Measurements from ENCODE around the gene CACNA1G.

CACNA1G gene

DNA sequence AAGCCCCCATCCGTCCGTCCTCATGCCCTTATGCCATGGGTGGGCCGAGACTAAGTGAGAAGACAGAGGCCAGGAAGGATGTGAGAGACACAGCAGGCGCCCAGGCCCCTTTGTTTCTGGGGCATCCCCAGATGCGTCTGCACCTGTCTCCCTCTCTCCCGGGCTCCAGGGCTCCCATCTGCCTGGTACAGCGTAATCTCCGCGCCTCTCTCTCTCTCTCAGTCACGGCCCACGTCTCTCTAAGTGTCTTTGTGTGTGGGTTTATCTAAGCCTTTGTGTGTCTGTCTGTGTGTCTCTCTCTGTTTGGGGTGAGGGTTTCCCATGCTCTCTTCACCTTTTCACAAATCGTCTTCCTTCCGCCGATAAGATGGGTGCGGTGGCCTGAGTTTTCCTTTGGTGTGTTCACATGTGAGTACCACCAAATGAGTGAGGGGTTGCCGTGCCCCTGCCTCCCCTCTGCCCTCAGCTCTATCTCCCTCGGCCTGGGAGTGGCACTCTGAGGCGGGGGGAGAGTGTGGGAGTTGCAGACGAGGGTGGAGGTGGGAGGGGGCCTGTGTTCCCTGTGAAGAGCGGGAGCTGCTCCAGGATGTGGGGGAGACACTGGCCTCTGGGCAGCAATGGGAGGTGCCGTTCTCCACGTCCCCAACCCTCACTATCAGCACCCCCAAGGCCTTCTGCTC lies 48.3 kb downstream of the CACNA1G start:
- in situ Hi-C loops (cut with MboI; ENCODE audit: low sequenced_read_pairs) = no loop called here

DNA sequence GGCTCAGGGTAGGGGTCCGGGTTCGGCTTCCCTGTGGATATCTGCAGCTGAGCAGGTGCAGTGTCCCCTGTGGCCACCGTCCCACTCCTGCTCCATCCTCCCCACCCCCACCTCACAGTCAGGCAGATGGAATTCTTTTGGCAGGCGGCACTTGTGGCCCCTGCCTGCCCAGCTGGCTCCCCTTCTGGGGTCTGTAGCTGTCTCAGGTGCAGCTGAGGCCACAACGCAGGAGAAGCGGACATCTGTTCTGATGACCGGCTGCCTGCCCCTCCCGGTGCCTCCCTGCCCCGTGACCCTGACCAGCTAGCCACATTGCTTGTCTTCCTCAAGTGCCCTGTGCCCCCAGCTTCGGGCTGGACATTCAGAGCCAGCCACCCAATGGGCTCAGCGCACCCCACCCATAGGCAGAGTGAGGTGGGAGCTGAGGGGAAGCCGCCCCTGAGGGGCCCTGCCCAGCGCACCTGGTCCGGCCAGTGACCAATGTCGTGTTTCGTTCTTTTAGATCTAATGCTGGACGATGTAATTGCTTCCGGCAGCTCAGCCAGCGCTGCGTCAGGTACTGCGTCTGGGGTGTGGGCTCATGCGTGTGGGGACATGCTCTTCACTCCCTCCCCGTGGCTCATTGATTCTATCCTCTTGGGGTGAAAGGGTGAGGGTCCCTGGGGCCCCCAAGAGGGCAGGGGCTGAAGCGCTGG lies 49.0 kb downstream of the CACNA1G start:
- in situ Hi-C loops (cut with MboI; ENCODE audit: low sequenced_read_pairs) = no loop called here

DNA sequence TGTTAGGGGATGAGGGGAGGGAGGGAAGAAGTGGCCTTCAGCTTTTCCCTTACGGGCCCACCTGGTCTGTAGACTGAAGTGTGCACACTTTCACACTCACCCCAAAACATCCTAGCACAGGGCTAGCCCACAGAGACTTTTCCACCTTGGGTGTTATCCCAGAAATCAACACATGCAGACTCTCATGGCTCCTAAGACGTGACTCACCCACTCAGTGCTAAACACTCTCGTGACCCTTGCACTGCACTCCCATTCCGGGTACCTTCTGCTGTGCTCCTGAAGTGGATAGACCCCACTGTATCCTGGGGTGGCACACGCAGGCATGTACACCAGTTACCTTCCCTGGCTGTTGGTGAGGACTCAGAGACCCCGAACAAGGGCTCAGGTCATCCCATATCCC lies 51.1 kb downstream of the CACNA1G start:
- in situ Hi-C loops (cut with MboI; ENCODE audit: low sequenced_read_pairs) = no loop called here

DNA sequence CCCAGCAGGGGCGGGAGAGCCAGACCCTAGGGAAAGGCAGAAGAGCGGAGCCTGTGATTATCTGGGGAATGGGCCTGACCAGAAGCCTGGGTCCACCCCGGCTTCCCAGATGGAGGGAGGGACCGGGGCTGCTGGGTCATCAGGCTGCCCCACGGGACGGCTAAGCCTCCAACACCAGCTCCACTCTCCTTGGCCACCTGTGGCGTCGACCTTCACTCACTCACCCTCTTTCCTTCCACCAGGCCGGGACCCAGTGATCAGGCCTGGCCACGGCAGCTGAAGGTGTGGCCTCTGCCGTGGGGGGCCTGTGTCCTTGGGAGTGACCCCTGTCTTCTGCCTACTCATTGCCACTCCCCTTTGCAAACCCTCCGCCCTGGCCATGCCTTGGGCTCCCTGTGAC lies 51.8 kb downstream of the CACNA1G start:
- in situ Hi-C loops (cut with MboI; ENCODE audit: low sequenced_read_pairs) = no loop called here

DNA sequence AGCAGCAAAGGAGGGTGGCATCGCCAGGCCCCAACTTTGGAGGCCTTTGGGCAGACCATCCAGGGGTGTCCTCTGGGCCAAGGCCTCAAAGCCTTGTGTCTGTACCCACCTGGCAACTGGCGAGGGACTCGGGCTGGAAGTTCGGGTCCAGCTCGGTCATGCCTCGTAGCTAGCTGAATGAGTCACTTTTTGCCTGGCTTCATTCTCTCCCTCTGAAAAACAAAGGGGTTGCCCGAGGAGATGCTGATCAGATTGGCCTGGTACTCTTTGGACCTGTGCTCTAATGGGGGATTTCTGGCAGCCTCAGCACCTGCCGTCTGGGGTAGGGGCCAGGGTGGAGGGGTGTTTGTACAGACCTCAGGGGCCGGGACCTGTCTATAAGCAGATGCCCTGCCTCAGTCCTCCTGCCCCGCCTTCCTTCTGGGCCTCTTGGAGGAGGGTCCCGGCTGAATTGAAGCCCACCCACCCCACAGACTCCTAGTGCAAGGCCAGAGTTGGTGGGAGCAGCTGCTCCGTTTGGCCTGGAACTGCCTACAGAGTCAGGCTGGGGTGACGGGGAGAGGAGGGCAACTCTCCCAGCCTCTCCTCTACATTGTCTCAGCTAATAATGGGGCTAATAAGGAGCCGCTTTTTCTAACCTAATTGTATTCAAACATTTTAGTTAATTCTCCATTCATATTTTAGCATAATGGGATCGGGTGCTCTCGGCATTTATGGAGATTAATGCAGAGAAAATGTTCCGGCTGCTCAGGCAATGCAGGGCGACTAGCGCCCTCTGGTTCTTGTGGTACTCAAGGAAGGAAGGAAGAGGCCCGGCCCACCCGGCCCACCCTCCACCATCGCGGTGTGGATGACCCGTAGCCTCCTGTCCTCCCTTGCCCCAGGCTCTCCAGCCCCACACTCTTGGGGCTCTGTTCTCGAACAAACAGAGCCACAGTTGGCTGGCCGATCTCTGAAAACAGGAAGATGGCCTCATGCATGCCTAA lies 52.8 kb downstream of the CACNA1G start:
- in situ Hi-C loops (cut with MboI; ENCODE audit: low sequenced_read_pairs) = no loop called here

DNA sequence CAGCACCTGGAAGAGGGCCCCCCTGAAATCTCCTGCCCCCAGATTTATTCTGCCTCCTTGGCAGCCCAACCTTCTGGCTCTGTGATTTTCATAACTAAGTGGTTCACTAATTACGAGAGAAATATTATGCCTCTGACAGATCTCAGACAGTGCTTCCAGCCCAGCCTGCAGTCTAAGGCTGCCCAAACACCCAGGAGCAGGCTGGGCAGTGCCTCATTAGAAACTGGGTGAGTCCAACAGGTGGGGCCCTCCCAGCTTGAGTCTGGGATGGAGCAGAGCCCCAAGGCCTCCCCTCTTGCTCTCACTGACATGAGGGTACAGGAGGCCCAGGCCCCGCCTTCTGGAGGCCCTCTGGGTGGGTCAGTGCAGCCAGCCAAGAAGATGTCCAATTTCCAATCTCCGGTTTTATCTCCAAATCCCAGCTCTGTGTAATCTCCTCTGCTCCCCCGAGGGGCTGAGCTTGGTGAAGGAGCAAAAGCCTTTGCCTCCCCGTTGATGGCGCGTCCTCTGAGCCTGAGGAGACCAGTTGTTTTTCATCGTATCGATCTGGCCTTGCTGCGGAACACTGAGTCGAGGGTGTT lies 54.0 kb downstream of the CACNA1G start:
- in situ Hi-C loops (cut with MboI; ENCODE audit: low sequenced_read_pairs) = no loop called here

DNA sequence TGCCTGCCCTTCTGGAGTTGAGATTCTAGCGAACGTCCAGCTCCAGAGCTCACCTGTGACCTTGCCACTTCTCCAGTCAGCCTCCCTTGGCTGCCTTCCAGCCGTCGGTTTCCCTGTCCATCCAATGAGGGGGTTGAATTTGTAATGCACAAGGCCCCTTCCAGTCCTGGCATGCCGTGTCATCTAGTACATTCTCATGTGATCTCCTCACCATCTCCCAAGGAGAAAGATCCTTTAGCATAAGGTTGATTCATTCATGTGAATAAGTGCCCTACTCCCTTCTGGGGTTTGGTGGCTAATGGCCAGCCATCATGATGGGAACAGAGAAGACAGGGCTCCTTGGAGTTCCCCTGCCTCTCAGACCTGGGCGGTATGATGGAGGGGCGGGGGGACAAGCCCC lies 55.3 kb downstream of the CACNA1G start:
- in situ Hi-C loops (cut with MboI; ENCODE audit: low sequenced_read_pairs) = no loop called here

DNA sequence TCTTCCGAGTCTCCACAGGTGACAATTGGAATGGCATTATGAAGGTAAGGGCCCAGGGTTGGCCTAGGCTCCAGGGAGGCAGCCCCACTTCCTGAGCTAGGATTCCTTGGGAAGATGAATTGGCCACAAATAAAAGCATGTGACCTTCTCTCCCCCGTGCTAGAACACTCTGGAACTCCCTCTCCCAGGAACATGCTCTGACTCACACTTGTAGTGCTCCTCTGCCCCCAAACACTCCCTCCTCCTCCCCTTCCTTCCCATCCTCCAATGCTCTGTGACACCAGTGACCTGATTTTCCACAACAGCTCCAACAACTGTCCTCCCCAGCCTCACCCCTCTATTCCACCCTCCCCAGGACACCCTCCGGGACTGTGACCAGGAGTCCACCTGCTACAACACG lies 57.8 kb downstream of the CACNA1G start:
- in situ Hi-C loops (cut with MboI; ENCODE audit: low sequenced_read_pairs) = no loop called here

DNA sequence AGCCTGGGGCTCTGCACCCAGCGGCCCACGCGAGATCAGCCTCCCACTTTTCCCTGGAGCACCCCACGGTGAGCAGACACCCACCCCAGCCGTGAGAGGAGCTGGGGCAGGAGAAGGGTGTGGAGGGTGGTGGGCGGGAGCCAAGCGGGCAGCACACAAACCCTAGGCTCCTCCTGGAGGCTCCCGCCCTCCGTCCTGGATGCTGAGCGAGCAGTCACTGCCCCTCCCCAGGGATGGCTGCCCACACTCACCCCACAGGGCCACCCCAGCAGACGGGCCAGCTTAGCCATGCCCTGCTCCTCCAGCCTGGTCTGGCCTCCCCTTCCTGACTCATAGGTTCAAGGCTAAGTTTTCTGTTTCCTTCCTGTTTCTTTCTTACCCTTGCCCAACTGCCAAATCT lies 58.4 kb downstream of the CACNA1G start:
- in situ Hi-C loops (cut with MboI; ENCODE audit: low sequenced_read_pairs) = no loop called here

DNA sequence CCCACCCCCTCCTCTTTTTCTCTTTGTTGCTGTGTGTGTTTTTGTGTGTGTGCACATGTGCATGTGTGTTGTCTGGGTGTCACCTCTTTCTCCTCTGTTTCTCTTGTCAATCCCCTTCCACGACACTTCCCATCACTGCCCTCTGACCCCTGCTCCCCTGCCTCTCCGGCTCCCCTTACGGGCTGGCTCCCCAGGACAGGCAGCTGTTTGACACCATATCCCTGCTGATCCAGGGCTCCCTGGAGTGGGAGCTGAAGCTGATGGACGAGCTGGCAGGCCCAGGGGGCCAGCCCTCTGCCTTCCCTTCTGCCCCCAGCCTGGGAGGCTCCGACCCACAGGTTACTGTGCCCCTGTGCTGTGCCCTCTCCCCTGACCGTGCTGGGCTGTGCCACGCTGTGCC lies 59.0 kb downstream of the CACNA1G start:
- in situ Hi-C loops (cut with MboI; ENCODE audit: low sequenced_read_pairs) = no loop called here

DNA sequence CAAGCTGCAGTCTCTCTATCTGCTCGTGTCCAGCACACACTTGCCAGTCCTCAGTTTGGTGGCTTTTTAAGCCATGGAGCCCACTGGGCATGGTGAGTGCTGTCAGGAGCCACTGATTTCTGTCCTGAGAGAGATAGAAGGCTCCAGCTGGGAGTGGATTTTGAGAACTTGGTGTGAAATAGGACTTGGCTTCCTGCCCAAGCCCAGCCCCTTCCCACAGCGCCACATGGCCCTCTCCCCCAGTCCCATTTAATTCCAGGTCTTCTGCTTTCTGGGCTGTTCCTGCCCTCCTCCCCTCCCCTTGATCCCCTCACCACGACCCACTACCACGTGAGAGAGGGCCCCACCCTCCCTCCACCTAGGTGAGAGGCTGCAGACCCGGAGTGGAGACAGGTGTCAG lies 59.7 kb downstream of the CACNA1G start:
- in situ Hi-C loops (cut with MboI; ENCODE audit: low sequenced_read_pairs) = no loop called here

DNA sequence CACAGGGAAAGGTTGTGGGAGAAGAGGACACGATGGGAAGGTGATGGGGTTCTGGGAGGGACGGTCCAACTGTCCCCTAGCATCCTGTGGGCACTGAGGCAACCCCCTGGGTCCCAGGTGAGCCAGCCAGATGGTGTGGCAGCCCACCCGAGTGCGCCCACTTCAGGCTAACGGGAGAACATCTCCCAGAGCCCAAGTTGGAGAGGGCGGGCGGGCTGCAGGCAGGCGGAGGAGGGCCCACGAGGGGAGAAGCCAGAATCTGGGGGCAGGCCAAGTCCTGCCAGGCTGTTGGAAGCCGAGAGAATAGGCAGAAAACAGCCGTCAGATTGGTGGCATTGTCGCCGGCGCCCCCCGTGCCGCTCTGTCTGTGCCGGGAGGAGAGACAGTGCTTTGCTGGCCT lies 60.3 kb downstream of the CACNA1G start:
- in situ Hi-C loops (cut with MboI; ENCODE audit: low sequenced_read_pairs) = no loop called here

DNA sequence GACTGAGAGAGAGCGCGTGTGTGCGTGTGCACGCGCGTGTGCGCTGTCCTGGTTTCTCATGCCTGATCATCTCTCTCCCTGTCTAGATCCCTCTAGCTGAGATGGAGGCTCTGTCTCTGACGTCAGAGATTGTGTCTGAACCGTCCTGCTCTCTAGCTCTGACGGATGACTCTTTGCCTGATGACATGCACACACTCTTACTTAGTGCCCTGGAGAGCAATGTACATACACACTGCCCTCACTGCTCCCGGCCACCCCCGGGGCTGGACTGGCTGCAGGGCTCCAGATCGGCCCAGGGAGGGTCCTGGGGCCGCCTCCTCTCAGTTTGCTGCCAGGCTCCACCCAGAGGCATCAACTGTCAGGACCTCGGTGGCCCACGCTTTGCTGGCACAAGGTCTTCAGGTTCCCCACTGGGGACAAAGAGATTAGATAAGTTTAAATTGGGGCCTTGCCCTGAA lies 61.1 kb downstream of the CACNA1G start:
- in situ Hi-C loops (cut with MboI; ENCODE audit: low sequenced_read_pairs) = no loop called here

DNA sequence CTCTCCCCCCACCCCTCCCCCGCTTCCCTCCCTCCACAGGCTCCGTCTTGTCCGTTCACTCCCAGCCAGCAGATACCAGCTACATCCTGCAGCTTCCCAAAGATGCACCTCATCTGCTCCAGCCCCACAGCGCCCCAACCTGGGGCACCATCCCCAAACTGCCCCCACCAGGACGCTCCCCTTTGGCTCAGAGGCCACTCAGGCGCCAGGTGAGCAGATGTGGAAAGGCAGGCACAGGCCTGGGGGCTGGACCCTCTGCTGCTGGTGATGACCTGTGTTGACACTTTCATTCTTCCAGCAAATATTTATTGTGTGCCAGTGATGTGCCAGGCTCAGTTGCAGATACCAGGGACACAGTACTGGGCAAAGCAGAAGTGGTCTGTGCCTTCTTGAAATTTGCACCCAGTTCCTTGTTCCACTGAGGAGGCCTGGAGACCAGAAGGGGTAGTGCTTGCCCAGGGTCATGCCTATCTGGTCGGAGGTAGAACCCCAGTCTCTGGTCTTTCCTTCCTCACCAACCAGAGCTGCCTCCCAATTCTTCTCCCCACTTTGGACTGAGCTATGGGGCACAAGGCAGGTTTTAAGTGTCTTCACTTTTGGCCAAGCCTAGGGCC lies 63.9 kb downstream of the CACNA1G start:
- in situ Hi-C loops (cut with MboI; ENCODE audit: low sequenced_read_pairs) = no loop called here

DNA sequence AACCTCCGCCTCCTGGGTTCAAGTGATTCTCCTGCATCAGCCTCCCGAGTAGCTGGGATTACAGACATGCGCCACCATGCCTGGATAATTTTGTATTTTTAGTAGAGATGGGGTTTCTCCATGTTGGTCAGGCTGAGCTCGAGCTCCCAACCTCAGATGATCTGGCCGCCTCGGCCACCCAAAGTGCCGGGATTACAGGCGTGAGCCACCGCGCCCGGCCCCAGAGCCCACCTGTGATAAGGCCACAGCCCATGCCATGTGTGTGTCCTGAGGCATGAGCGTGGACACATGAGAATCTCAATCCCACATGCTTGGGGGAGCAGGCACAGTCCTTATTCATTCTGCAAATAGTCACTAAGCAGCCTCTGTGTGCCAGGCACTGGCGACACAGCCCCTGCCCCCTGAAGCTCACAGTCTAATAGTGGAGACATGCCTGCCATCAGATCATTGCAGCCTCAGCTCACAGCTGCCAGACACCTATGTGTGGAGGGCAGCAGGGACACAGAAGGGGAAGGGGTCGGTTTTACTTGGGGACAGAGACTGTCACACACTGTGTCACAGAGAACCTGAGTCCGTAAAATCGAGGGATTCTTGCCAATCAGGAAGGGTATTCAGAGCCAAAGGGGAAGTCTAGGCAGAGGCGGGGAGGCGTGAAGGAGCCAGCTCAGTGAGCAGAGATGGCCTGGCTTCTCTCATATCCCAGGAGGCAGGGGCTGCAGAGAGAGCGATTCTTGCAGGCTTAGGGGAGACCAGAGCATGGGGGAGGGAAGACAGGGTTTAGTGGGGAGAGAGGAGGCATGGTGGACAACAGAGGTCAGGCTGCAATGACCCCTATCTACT lies 64.7 kb downstream of the CACNA1G start:
- in situ Hi-C loops (cut with MboI; ENCODE audit: low sequenced_read_pairs) = no loop called here

DNA sequence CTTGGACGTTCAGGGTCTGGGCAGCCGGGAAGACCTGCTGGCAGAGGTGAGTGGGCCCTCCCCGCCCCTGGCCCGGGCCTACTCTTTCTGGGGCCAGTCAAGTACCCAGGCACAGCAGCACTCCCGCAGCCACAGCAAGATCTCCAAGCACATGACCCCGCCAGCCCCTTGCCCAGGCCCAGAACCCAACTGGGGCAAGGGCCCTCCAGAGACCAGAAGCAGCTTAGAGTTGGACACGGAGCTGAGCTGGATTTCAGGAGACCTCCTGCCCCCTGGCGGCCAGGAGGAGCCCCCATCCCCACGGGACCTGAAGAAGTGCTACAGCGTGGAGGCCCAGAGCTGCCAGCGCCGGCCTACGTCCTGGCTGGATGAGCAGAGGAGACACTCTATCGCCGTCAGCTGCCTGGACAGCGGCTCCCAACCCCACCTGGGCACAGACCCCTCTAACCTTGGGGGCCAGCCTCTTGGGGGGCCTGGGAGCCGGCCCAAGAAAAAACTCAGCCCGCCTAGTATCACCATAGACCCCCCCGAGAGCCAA lies 65.6 kb downstream of the CACNA1G start:
- in situ Hi-C loops (cut with MboI; ENCODE audit: low sequenced_read_pairs) = no loop called here

DNA sequence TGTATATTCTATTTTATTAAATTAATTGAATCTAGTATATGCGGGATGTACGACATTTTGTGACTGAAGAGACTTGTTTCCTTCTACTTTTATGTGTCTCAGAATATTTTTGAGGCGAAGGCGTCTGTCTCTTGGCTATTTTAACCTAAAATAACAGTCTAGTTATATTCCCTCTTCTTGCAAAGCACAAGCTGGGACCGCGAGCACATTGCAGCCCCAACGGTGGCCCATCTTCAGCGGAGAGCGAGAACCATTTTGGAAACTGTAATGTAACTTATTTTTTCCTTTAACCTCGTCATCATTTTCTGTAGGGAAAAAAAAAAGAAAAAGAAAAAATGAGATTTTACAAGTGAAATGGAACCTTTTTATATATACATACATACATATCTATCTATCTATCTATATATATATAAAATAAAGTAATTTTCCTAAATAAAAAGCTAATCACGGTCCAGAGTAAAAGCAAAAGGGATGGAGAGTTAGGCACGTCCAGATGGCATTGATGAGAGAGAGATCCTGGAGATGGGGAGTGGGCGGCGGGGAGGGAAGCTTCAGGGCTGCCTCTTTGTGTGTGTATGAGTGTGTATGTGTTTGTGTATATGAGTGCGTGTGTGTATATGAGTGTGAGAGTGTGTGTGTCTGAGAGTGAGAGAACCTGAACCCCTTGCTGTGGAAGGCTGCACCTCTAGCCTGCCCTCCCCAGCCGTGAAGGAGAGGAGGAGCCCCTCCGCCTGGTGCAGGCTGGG lies 66.7 kb downstream of the CACNA1G start:
- in situ Hi-C loops (cut with MboI; ENCODE audit: low sequenced_read_pairs) = no loop called here

DNA sequence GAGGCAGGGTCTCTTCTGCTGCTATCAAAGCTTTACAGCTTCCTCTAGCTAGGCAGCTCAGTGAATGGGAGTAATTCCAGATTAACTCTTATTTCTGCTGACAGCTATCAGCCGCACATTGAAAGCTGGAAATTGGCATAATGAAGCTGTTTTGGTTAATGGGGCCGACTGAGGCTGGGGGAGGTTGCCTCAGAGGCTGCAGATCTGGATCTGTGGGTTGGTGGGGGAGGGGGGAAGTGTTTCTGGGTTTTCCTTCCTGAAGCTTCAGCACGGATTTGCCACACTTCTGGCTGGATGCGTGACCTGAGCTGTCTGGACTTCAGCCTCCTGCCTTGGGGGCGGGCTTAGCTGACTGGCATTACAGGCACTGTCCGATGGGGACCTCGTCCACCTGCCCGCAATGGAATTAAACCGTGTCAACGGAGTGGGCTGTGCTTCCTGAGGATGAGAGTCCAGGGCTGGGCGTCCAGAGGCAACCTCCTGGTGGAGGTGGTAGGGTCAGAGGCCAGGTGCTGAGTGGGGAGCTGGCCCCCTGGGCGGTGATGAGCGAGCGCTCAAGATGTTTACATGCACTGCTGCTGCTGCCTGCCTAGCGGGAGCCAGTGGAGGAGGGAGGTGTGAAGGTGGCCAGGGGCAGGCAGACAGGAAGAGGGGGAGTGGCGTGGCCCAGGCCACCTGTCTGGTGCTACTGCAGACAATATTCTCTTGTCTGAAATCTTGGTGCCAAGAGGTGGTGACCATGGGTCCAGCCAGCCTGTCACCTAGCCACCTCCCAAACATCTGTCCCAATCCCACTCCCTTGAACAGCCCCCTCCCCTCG lies 67.5 kb downstream of the CACNA1G start:
- in situ Hi-C loops (cut with MboI; ENCODE audit: low sequenced_read_pairs) = no loop called here

All from hTERT RPE-1 (cell line).